Ishikawa (cell line): ENCODE measurements around the gene SASH1.

Experiments
- CEBPB ChIP-seq: IDR thresholded peaks from 2 replicates; pipeline ENCODE4 v1.6.1; 2012
- CREB1 ChIP-seq: IDR thresholded peaks from 2 replicates; pipeline ENCODE4 v1.6.1; 2012; ENCODE audit warnings: low read depth
- EGR1 ChIP-seq: IDR thresholded peaks from 2 replicates; pipeline ENCODE4 v1.6.1; 2012
- EP300 ChIP-seq: IDR thresholded peaks from 2 replicates; pipeline ENCODE4 v1.6.1; 2012; ENCODE audit warnings: borderline replicate concordance
- FOXM1 ChIP-seq: IDR thresholded peaks from 2 replicates; pipeline ENCODE4 v1.6.1; 2012; ENCODE audit warnings: low read depth, borderline replicate concordance
- MAX ChIP-seq: IDR thresholded peaks from 2 replicates; pipeline ENCODE4 v1.6.1; 2012
- NFIC ChIP-seq: IDR thresholded peaks from 2 replicates; pipeline ENCODE4 v1.6.1; 2012
- RAD21 ChIP-seq: IDR thresholded peaks from 2 replicates; pipeline ENCODE4 v1.6.1; 2012; ENCODE audit warnings: low read depth
- REST ChIP-seq: IDR thresholded peaks from 2 replicates; pipeline ENCODE4 v1.6.1; 2012; ENCODE audit warnings: low read depth, mild to moderate bottlenecking
- TAF1 ChIP-seq: IDR thresholded peaks from 2 replicates; pipeline ENCODE4 v1.6.1; 2012; ENCODE audit warnings: low read depth, mild to moderate bottlenecking
- TCF12 ChIP-seq: IDR thresholded peaks from 2 replicates; pipeline ENCODE4 v1.6.1; 2012; ENCODE audit warnings: low read depth
- TEAD4 ChIP-seq: IDR thresholded peaks from 2 replicates; pipeline ENCODE4 v1.6.1; 2012
- YY1 ChIP-seq: IDR thresholded peaks from 2 replicates; pipeline ENCODE4 v1.6.1; 2012; ENCODE audit warnings: low read depth
- ZBTB7A ChIP-seq: IDR thresholded peaks from 2 replicates; pipeline ENCODE4 v1.6.1; 2012; ENCODE audit warnings: low read depth
- TF ChIP-seq, protein P1 (sequence below): IDR thresholded peaks from 2 replicates; pipeline ENCODE4 v1.6.1; 2012

SASH1 gene

GRCh38 chr6:148580442-148580841 lies 237.8 kb downstream of the SASH1 start:
- no peak for TF ChIP-seq NFIC

DNA sequence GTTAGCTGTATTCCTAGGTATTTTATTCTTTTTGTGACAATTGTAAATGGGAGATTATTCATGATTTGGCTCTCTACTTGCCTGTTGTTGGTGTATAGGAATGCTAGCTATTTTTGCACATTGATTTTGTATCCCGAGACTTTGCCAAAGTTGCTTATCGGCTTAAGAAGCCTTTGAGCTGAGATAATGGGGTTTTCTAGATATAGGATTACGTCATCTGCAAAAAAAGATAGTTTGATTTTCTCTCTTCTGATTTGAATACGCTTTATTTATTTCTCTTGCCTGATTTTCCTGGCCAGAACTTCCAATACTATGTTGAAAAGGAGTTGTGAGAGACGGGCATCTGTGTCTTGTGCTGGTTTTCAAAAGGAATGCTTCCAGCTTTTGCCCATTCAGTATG lies 241.0 kb downstream of the SASH1 start:
- no peak for TF ChIP-seq TAF1
- no peak for TF ChIP-seq MAX
- no peak for TF ChIP-seq CEBPB
- no peak for TF ChIP-seq CREB1
- no peak for TF ChIP-seq TEAD4
- TF ChIP-seq, protein P1, sequence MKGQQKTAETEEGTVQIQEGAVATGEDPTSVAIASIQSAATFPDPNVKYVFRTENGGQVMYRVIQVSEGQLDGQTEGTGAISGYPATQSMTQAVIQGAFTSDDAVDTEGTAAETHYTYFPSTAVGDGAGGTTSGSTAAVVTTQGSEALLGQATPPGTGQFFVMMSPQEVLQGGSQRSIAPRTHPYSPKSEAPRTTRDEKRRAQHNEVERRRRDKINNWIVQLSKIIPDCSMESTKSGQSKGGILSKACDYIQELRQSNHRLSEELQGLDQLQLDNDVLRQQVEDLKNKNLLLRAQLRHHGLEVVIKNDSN = no peak
- no peak for TF ChIP-seq TCF12
- TF ChIP-seq EGR1 = no peak
- TF ChIP-seq REST = no peak
- no peak for TF ChIP-seq FOXM1
- TF ChIP-seq ZBTB7A = no peak
- TF ChIP-seq RAD21 = no peak
- TF ChIP-seq EP300 = no peak
- no peak for TF ChIP-seq NFIC
- TF ChIP-seq YY1 = no peak

DNA sequence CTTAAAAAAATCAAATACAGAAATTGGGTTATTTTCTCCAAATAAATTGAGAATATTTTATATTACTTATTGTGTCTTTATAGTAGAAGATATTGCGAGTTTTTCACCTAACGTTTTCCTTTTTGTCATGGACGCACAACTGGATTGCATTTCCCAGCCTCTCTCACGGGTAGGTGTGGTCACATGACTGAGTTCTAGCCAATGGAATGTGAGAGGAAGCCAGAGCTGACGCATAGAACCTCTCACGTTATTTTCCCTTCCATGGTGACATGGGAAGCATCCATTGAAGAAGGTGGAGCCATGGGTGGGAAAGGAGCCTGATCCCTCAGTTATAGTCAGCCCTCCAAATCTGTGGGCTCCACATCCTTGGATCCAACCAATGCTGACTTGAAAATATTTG lies 248.2 kb downstream of the SASH1 start:
- TF ChIP-seq, protein P1 = 0 out of 2 replicates have a peak, but pooled peaks have one; percentile 37
- TF ChIP-seq REST = no peak

- TF ChIP-seq RAD21 (no peak), REST (no peak), TCF12 (no peak), CEBPB (no peak), FOXM1 (no peak), TAF1 (no peak), EP300 (no peak), TEAD4 (no peak), CREB1 (no peak)
- TF ChIP-seq, protein P1 = no peak
These were observed 249.0 kb downstream of the SASH1 start for GRCh38 chr6:148591656-148592055.

DNA sequence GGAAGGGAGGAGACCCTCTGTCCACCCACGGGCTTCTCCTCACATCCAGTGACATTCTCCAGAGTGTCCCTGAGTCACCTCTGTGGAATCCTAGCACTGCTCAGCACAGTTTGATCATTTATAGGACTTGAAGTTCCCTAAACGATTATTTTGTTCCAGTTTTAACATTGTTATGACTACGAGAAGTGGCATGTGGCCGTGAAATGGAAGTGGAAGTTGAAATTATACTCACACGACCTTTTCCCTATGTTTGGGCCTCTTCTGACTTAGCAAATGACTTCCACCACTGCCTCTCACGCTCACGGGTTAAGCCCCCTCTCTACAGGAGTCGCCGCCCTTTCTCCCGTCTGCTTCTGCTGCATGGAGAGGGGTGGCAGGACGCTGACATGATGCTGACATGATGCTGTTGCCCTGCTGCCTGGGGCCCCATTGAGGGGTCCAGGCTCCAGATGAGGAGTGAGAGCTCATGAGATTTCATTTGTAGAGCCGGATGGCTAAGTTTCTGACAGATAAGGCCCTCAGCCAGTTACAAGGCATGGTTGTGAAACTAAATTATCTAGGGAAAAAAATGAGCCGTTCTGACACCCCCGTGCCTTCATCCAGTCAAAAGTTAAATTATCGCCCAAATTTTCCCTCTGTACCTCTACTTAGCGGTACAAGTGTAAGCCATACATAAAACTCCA lies 250.6 kb downstream of the SASH1 start:
- TF ChIP-seq FOXM1 = no peak
- TF ChIP-seq ZBTB7A = no peak
- TF ChIP-seq EGR1 = no peak
- TF ChIP-seq TCF12 = no peak
- no peak for TF ChIP-seq TEAD4
- TF ChIP-seq REST = no peak
- TF ChIP-seq NFIC = no peak
- TF ChIP-seq CREB1 = no peak
- TF ChIP-seq TAF1 = no peak
- no peak for TF ChIP-seq MAX
- TF ChIP-seq CEBPB = no peak
- no peak for TF ChIP-seq YY1
- TF ChIP-seq RAD21 = no peak
- TF ChIP-seq EP300 = no peak
- TF ChIP-seq, protein P1 = no peak
